Measurements from ENCODE around the gene MFSD12.

Gene MFSD12

GRCh38 chr19:3523361-3524077 lies 33.9 kb downstream of the MFSD12 start:
- in situ Hi-C loops (cut with HindIII; ENCODE audit: low sequenced_read_pairs) = no loop called here
- TF ChIP-seq CTCF (IDR thresholded peaks at IDR 0.05; ENCODE audit: low read depth, low read length, missing control alignments) = no peak
- H3K4me3 ChIP-seq (ENCODE audit: low read depth, low read length) = no peak overlapping the region
- no peak for DNase-seq (ENCODE audit: low read depth)

GRCh38 chr19:3522421-3523360 lies 34.7 kb downstream of the MFSD12 start:
- in situ Hi-C loops (cut with HindIII; ENCODE audit: low sequenced_read_pairs) = no loop called here
- no peak overlapping the region for H3K4me3 ChIP-seq (ENCODE audit: low read depth, low read length)
- DNase-seq (ENCODE audit: low read depth) = no peak
- no peak for TF ChIP-seq CTCF (IDR thresholded peaks at IDR 0.05; ENCODE audit: low read depth, low read length, missing control alignments)

- no peak overlapping the region for H3K4me3 ChIP-seq (ENCODE audit: low read depth, low read length)
- no peak for DNase-seq (ENCODE audit: low read depth)
- no peak for TF ChIP-seq CTCF (IDR thresholded peaks at IDR 0.05; ENCODE audit: low read depth, low read length, missing control alignments)
- in situ Hi-C loops (cut with HindIII; ENCODE audit: low sequenced_read_pairs) = no loop called here
Observed at GRCh38 chr19:3521104-3521445, 36.3 kb downstream of the MFSD12 start.

- in situ Hi-C loops (cut with HindIII; ENCODE audit: low sequenced_read_pairs) = no loop called here
- no peak for DNase-seq (ENCODE audit: low read depth)
Observed at GRCh38 chr19:3520166-3521103, 37.0 kb downstream of the MFSD12 start.

GRCh38 chr19:3519126-3519525 lies 38.3 kb downstream of the MFSD12 start:
- no peak for DNase-seq (ENCODE audit: low read depth)
- in situ Hi-C loops (cut with HindIII; ENCODE audit: low sequenced_read_pairs) = no loop called here
- TF ChIP-seq CTCF (IDR thresholded peaks at IDR 0.05; ENCODE audit: low read depth, low read length, missing control alignments) = no peak
- no peak overlapping the region for H3K4me3 ChIP-seq (ENCODE audit: low read depth, low read length)

More at GRCh38 chr19:3520166-3521103, 37.0 kb downstream of the MFSD12 start:
- TF ChIP-seq CTCF (IDR thresholded peaks at IDR 0.05; ENCODE audit: low read depth, low read length, missing control alignments) = no peak
- H3K4me3 ChIP-seq (ENCODE audit: low read depth, low read length) = no peak overlapping the region

GRCh38 chr19:3518659-3519058 lies 38.7 kb downstream of the MFSD12 start:
- DNase-seq (ENCODE audit: low read depth) = no peak
- no peak for TF ChIP-seq CTCF (IDR thresholded peaks at IDR 0.05; ENCODE audit: low read depth, low read length, missing control alignments)
- no peak overlapping the region for H3K4me3 ChIP-seq (ENCODE audit: low read depth, low read length)
- in situ Hi-C loops (cut with HindIII; ENCODE audit: low sequenced_read_pairs) = no loop called here

Data from astrocyte of the cerebellum (primary cell).